Right lobe of liver (tissue), 4 donors: ENCODE measurements around the gene ADCK2.

Experiments used
- CTCF ChIP-seq, 4 donors: fragments of 200-600 bp in 3 of 4; fragments of 450-650 bp in 1 of 4; IDR thresholded peaks; one replicate each; pipeline versions ENCODE4 v1.5.1 to v1.8.0; 2016 to 2022; ENCODE audit warnings: antibody characterized with exemption in 4 of 4, mild to moderate bottlenecking in 2 of 4
- POLR2A ChIP-seq: fragments of 450-650 bp; IDR thresholded peaks from one replicate; pipeline ENCODE4 v1.6.1; 2017; ENCODE audit warnings: antibody characterized with exemption, mild to moderate bottlenecking
- donor health status: DM: no; HTN: no; CAD: no.
- donor health status: DM: no; HTN: no; CAD: no.
- donor health status: DM: no; HTN: yes; CAD: no.

- TF ChIP-seq CTCF (IDR thresholded peaks at IDR 0.05) (no peak), POLR2A (no peak)
These were observed 36.9 kb upstream of the ADCK2 start for GRCh38 chr7:140635816-140636215.
